Measurements from ENCODE around the gene MROH2A.

Gene MROH2A

DNA sequence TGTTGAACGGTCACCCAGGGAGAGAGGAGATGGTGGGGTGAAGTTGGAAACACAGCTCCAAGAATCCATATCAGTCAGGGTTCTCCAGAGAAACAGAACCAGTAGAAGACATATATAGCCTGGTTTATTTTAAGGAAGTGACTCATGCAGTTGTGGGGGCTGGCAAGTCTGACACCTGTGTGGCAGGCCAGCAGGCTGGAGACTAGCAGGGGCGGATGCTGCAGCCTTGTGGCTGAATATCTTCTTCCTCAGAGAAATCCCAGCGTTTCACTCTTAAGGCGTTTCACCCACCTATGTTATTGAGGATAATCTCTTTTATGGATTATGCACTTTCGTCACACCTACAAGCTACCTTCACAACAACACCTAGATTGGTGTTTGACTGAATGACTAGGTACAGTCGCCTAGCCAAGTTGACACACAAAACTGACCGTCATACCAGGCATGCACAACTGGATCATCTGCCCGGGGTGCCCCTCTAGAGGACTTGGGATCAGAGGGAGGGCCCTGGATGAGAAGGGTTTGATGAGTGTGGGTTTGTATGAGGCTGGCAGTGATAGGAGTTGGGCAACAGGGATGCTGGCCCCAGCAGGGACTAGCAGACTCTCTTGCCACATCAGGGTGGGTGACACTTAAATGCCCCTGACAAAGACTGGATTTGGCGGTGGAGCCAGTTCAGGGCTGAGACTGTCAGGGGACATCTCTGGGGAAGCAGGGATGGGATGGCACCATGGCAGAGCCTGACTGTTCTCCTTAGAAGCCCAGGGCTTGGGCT, 23.4 kb downstream of the MROH2A start:
- no peak for DNase-seq

DNA sequence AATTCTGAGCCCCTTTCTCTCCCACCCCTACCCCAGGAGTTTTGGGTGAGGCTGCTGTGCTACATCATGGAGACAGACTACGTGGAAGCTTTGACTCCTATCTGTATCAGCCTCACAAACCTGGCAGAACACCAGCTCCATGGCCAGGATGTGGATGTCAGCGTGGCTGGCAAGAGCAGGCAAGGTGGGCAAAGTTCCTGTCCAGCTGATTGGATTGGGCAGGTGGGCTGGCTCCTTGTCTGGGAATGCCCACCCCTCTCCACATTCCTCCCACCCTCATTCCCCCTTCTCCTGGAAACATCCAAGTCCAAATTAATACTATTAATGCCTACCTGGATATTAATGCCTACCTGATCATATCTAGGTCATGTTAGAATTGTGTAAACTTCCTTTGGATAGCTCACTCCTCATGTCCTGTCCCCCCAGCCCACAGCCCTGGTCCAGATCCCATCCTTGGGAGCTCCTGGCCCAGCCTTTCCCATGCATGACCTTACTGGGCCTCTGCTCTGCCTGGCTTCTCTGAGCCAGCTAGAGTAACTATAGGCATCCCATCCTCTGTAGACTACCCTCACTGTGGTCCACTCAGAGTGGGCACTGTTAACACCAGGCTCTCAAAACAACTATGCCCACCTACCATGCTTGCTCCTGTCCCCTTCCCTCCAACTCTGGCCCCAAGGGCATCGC, 24.1 kb downstream of the MROH2A start:
- DNase-seq, result no peak

DNA sequence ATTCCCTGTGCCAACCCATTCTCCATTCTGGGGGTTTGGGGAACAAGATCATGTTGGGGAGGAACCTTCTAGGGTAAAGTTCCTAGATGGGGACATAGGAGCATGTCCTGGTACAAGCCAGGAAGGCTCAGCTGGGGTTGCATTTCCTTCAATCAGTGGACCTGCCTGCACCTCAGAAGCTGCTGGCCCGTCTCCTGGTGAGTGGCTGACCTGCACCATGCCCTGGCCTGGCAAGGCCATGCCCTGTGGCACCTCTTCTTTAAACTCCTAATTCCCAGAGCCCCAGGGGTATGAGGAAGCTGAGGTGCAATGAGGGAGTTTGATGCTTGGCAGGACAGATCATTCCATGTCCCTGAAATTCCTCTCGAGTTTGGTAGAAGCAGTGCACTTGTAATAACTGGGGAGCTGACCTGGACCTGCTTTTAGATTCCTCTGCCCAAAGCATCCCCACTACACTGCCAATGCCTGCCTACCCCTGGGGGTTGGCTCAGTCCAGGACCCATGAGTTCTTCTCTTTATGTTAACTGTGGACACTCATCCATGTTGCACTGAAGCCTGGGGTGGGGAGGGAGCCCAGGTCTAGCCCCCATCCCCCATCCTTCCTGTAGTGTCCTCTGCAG, 25.3 kb downstream of the MROH2A start:
- no peak for DNase-seq

DNA sequence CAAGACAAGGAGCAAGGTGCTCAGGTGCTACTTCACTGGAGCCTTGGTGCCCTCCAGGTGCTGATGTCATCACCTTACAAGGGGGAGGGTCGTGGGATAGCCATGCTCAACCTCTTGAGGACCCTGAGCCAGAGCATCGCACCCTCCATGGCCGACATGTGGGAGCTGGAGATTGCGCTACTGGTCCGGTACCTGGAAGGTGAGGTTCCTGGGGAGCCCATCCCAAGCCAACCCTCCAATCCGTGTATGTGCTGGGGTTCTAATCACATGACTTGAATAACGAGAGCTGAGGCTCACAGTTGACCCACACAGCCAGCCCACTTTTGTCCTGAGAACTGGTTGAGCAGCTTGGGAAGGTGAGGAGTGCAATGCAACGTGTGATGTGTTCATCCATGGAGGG, 25.9 kb downstream of the MROH2A start:
- no peak for DNase-seq

DNA sequence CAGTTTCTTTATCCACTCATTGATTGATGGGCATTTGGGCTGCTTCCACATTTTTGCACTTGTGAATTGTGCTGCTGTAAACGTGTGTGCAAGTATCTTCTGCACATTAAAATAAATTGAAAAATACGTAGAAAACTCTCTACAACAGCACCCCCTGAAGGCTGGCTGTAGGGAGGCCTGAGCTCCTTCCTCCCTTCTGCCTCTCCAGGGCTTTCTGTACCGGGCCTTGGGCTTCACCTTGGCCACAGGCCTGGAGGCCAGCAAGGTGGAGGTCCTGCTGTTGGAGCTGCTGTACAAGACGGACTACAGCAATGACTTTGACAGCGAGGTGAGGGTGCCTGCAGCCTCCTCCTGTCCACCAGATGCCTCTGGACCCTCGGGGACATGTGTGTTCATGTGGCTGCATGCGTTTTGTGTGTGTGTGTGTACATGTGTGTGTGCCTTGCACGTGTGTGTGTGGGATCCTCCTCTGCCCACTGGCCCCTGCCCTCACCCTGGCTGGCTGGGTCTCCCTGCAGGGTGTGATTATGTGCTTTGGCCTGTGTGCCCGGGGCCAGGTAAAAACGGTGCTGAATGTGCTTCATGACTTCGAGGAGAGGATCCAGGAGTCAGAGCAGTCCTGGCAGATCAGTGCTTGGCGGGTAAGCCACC, 29.2 kb downstream of the MROH2A start:
- no peak for DNase-seq

DNA sequence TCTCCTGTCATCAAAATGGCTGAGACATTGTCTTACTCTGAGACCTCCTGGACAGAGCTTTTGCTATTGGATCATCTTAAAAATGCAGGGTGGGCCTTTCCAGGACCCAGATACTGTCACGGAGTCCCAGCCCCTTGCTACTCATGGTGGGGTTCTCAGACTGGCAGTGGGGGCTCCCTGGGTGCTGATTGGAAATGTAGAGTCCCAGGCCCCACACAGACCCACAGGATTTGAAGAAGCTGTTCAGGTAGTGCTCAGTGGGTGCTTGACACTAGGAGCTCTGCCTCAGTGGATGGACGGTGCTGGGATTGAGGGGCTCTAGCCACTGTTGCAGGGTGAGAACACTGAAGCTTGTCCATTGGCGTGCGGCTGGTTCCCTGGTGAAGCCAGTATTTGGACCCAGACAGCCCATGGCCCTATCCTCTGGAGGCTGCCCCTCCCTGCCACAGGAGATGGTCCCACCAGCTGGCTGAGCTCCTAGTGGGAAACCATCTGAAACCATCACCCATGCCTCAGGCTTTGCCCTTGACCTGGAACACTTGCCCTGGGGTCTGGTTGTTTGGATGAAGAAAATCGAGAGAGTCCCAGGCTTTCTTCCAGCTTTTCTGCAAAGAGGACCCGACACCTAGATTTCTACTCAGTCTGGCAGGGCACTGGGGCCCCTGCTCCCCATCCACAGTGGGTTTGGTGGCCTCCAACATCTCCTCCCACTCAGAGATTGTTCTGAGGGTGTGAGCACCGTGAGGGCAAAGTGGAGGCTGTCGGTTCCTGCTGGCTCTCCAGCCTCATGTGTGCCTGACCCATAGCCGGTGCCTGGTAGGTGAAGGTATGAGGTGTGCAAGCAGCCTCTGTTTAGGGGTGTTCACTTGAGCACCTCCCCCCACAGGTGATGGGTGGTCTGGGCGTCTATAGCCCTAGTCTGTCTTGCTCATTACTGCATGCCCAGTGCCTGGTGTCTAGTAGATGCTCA, 30.1 kb downstream of the MROH2A start:
- no peak for DNase-seq

DNA sequence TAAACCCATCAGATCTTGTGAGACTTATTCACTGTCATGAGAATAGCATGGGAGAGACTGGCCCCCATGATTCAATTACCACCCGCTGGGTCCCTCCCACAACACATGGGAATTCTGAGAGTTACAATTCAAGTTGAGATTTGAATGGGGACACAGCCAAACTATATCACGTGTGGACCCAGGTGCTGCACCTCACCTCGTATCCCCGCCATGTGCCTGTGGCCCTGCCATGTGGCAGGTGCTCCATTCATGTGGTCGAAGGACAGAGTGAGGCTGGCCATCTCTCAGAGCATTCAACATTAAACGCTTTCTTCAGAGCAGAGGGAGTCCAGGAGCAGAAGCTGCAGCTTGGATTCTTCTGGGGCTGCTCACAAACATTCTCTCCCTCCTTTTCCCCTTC, 32.3 kb downstream of the MROH2A start:
- DNase-seq, result no peak

DNA sequence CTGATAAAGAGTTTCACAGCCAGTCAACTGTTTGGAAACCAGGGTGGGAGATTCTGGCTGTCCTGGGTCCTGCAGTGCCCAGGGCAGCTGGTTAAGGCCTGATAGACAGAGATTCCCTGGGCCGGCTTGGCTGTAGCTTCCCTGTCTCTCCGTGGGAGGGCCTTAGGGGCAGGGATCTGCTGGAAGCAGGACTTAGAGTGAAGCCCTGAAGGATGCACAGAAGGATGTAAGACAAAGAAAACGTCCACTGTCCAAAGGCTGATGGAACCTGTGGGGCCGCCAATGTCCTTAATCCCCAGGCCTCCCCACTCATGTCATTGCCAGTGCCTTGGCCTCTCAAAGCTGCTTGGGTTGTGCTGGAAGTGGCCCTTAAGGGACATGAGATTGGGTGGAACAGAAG, 33.0 kb downstream of the MROH2A start:
- DNase-seq, result no peak

DNA sequence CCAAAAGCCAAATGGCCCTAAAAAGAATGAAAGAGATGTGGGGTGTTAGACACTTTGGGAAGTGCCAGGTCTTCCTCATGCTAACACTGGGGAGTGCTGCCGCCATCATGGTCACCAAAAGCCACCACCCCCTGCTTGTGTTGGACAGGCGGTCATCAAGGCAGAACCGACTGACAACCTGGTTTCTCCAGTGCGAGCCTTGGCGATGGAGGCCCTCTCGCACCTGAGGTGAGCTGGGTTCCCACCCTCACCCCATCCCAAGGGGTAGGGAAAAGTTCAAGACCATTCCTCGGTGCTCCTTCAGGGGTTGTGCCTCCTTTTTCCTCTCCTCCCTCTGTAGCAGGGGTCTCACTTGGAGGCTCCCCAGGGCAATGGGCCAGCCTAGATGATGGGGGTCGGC, 33.6 kb downstream of the MROH2A start:
- DNase-seq, result no peak

DNA sequence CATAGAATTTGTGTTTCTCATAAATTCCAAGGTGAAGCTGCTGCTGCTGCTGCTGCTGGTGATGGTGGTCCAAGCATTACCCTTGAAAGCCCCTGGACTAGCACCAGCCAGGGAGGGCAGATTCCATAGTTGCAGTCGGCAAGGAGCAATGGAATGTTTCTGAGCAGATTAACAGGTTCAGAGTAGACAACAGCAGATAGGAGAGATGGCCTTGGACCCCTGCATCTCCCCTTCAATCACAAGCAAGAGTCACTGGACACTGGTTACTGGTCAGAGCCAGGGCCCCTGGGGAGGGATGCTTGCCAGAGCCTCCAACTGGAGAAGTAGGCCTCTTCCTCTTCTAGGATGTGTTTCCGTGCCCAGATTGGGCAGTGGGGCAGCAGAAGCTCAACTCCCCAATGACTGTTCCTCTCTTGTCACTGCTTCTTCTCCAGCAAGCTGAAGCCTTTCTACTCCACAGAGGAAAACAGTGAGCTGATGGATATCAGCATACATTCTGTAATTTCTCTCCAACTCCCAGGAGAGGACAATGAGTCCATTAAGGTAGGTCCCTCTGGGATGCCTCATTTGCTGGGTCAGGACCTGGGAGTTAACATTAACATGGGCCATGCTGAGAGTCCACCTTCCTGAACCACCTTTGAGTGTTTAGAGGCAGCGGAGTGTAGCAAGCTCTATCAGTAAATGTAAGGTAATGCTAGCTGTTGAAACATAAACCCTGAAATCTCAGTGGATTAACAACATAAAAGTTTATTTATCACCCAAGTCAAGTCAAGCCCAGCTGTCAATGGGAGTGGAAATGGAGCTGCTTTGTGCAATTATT, 35.3 kb downstream of the MROH2A start:
- DNase-seq, result no peak

DNA sequence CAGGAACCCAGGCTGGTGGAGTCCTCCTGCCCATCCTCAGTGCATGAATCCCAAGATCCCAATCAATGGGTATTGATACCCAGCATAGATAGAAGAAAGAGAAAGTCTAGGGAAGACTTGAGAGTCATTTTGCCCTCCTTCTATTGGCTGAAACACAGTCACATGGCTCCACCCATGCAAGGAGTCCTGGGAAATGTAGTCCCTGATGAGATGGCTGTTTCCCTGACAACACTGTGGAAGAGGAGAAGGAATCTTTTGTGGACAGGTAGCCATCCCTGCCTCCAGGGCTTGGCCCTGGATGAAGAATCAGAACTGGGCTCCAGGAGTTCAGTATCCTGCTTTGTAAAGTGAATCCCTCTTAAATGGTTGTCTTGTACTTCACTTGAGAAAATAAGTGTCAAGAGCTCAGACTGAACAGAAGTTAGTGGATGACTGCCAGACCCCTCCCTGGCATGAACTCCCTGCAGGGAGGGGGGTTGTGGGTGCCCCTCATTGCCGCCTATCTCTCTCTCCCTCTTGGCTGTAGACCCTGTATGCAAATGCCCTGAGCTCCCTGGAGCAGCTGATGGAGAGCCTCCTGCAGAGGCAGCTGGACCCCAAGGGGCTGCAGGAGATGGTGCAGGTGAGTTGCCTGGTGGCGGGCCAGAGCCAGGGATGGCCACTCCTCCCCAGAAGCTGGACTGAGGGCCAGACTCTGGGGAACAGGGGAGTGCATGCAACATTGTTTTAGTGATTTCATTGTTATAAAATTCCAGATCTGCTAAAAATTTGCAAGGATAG, 36.1 kb downstream of the MROH2A start:
- DNase-seq, result no peak

DNA sequence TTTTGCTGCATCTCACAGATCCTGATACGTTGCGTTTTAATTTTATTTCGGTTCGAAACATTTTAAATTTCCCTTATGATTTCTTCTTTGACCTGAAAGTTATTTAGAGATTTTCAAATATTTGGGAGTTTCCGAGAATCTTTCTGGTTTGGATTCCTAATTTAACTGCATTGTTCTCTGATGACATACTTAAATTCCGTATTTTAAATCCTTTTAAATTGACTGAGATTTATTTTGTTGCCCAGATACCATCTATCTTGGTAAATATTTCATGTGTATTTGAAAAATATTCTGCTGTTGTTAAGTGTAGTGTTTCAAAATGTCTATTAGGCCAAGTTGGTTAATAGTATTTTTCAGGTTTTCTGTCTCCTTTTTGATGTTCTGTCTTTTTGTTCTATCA, 37.7 kb downstream of the MROH2A start:
- DNase-seq, result no peak

DNA sequence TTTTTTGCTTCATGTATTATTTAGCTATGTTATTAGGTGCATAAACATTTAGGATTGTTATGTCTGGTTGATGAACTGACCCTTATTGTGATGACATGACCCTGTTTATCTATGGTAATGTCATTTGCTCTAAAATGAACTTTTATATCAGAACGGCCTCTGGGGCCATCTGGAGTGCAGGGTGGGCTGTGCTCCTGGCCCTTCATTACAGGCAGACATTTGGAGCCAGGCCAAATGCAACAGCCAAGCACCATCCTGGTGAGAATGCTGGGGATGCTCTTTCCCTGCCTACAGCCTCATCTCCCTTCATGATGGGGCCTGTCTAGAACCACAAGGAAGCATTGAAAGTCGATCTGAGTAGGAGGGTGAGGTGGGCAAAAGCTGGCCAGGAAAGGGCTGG, 38.2 kb downstream of the MROH2A start:
- no peak for DNase-seq

DNA sequence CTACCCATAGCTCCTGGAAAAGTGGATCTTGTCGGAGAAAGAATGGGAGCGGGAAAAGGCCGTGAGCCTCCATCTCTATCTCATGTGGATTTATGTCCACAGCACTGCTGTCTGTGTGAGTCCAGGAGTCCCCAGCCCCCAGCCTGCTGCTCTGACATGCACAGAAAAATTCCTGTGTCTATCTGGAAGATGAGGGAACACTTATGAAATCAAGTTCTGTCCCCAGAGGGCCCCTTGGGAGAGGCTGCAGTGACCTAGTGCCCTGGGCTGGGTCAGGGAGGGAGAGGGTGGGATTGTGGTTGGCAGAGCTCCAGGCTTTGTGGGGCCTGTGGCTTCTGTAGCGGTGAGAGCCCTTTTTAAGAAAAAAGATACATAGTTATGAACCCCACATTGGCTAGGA, 38.6 kb downstream of the MROH2A start:
- DNase-seq, result no peak

DNA sequence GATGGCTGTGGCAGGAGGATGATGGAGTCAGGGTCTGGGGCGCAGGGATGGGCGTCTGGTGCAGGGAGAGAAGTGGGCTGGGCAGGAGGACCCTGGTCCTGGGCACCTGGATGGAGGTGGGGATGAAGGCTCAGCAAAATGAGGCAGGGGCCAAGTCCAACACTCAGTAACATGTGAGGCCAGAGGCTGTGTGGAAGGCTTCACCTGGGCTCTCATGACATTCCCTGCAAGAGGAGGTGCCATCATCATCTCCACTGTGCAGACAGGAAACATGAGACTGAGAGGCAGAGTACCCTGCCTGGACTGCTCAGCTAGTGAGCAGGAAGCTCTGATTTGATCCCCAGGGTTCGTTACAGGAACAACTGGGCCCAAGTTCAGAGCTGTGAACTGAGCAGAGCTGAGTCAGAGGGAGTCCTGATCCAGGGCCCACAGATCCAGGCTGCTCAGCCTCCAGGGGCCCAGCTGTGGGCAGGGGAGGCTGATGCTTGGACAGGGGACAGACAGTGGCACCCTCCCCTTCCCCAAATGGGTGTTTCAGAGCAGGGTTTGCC, 39.3 kb downstream of the MROH2A start:
- no peak for DNase-seq

DNA sequence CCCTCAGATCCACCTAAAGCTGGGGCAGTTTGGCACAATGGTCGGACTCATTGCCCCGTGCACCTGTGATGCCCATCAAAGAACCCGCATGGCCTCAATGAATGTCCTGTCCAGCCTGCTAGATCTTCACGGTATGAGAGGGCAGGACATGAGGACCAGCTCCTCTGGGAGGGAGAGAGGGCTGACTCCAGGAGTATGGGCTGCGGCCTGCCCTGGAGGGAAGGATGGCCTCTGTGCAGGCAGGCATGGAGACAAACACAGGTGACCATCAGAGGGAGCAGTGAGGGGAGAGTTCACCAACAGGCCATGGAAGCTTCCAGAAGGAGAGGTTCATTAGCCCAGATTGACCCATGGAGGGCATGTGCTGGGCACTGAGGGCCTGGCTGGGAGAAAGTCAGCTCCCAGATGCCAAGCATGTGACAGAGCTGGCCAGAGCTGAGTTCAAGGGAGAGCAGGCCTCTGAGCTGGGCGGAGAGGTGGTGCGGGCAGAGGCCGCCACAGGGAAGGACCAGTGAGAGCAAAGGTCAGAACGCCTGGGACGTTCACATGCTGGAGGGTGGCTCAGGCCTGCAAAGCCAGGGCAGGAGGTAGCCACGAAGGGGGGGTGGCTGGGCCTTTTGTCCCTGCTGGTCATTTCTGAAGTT, 40.0 kb downstream of the MROH2A start:
- no peak for DNase-seq

DNA sequence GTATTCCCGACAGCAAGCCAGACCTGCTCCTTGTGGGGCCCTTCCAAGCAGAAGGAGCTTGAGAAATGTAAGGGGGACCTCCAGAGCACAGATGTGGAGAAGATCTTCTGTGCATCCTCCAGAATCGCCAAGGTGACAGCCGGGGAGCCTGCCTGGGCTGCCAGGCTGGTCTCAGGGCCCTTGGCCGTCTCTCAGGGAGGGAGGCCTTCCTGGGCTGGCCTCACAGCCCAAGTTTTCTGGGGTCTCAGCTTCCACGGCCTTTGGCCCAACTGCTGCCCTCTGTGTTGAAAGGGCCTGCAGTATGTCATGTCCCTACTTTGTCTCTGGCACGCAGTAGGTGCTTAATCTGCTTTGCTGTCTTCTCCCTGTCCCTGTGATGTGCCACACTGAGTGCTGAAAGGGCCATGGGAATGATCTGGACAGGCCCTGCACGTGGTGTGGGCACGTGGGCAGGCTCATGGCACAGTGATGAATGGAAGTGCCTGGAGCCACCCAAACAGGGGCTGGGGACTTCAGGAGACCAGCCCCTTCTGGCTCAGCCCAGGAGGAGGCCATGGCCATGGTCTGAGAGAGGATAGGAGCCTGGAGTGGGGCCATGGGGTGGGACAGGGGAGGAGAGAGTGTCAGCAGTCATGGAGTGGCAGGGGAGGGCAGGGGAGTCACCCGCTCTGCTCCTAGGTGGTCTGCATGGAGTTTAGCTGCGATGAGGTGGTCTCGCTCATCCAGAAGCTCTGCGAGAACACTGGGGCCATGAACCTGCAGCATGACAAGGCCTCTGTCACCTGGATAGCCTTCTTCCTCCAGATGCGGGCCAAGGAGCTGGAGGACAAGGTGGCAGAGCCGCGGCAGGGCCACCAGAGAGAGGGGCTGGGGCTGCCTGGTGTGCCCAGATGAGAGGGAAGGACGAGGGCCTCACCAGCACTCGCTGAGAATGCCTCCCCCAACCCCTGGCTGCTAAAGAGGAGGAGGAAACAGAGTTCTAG, 40.8 kb downstream of the MROH2A start:
- no peak for DNase-seq

DNA sequence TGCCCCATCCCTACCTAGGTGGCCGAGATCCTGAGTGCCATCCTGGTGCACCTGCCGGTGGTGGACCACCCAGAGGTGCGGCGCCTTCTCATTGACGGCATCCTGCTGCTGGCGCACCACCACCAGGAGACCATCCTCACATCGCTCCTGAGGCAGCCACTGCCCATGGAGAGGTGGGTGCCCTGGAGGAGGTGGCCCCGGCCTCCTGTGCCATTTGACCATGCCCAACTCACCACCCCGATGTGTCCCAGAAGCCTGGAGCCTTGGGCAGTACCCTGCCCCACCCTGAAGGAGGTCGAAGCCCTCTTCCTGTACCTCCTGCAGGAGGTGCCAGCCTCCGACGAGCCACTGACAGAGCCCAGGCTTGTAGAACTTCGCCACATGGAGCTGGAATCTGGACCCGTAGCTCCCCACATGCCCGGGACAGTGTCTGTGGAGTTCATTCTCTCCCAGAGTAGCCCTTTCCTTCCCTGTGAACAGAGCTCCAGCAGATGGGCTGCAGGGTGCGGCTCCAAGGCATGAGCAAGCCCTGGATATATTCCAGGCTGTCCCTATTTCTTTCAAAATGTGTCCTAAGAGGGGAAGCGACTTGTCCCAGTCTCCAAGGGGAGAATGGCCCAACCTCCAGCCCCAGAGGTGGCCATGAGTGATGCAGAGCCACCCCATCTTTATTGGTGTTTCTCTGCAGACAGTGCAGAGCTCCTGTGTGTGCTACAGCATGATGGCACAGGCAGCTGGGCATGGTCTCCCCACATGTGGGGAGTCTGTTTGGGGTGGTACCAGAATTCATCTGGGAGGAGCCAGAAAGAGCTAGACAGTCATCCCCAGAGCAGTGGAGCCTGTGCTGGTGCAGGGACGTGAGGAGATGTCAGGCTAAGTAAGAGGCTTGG, 42.0 kb downstream of the MROH2A start:
- DNase-seq, result no peak

Measured in NCI-H2029 treated with DMSO at 0.1 percent for 48 hours (cell line).